Coronary artery (tissue), 2 donors: Measurements from ENCODE around the gene BMERB1.
"Not testable (repeated sequence)": the region's sequence is repeated elsewhere in the genome, so short reads cannot be mapped to it uniquely, and the experiment has no call there.

ENCODE experiments used
- DNase-seq: peaks from one replicate; pipeline ENCODE4 v3.0.0-alpha.2; 2017; ENCODE audit warnings: low spot score
- H3K27ac ChIP-seq, 2 donors: fragments of 200-600 bp; sonication (generic); one replicate each; pipeline ENCODE4 v1.5.1; 2016 to 2019
- H3K4me3 ChIP-seq: fragments of 200-600 bp; sonication (generic); 2 replicates; pipeline ENCODE4 v1.5.1; 2016; ENCODE audit warnings: mild to moderate bottlenecking, moderate library complexity
- CTCF ChIP-seq: fragments of 200-600 bp; sonication (generic); IDR thresholded peaks from one replicate; pipeline ENCODE4 v1.5.1; 2019; ENCODE audit warnings: antibody characterized with exemption

The BMERB1 gene

GRCh38 chr16:15542261-15542660 lies 107.9 kb downstream of the BMERB1 start:
- DNase-seq, result no peak
- Histone ChIP-seq H3K27ac (no peak overlapping the region), H3K4me3 (no peak overlapping the region)
- no peak for TF ChIP-seq CTCF

- DNase-seq, result no peak
- TF ChIP-seq CTCF, result no peak
- Histone ChIP-seq H3K27ac (no peak overlapping the region), H3K4me3 (no peak overlapping the region)
These were observed 108.5 kb downstream of the BMERB1 start for GRCh38 chr16:15542734-15543347.

GRCh38 chr16:15544405-15544804 lies 110.0 kb downstream of the BMERB1 start:
- no peak overlapping the region for H3K27ac ChIP-seq
- no peak for TF ChIP-seq CTCF
- no peak for DNase-seq

GRCh38 chr16:15545544-15545943 lies 111.2 kb downstream of the BMERB1 start:
- no peak for DNase-seq
- no peak for TF ChIP-seq CTCF
- H3K27ac ChIP-seq, result no peak overlapping the region
- no peak overlapping the region for H3K4me3 ChIP-seq

More at GRCh38 chr16:15544405-15544804, 110.0 kb downstream of the BMERB1 start:
- no peak overlapping the region for H3K4me3 ChIP-seq

- not testable (repeated sequence) for H3K27ac ChIP-seq, DNase-seq, H3K4me3 ChIP-seq
These were observed 112.8 kb downstream of the BMERB1 start for GRCh38 chr16:15547072-15547767.

GRCh38 chr16:15547768-15548096 lies 113.3 kb downstream of the BMERB1 start:
- no peak for DNase-seq
- Histone ChIP-seq H3K4me3 (no peak overlapping the region), H3K27ac (no peak overlapping the region)
- TF ChIP-seq CTCF, result no peak

- no peak for DNase-seq
- no peak overlapping the region for H3K4me3 ChIP-seq
- no peak for TF ChIP-seq CTCF
- no peak overlapping the region for H3K27ac ChIP-seq
These were observed 114.1 kb downstream of the BMERB1 start for GRCh38 chr16:15548482-15548891.
